Measurements from ENCODE around the gene C1QTNF5. TPM values are rescaled to one million over a fixed set of nuclear protein-coding genes. Genes with fewer than 3 reads are reported as not detected.
A peak's percentile ranks its signal among the peaks of the same experiment; 100 is the strongest.

The C1QTNF5 gene
- total RNA-seq, 1 donor from 2014 or later, result 14.9 TPM

GRCh38 chr11:119318240-119319135, 22.2 kb downstream of the C1QTNF5 start:
- peak; percentile 65 for DNase-seq (ENCODE audit: low spot score)

GRCh38 chr11:119317592-119318239, 23.0 kb downstream of the C1QTNF5 start:
- DNase-seq (ENCODE audit: low spot score), result no peak

- DNase-seq (ENCODE audit: low spot score), result peak; percentile 50
Observed at GRCh38 chr11:119316729-119317591, 23.7 kb downstream of the C1QTNF5 start, which contains the start of gene MCAM. Gene MCAM, minus strand, starts transcription at chr11:119317130. Its CDS starts 29 bp downstream, at chr11:119317101.

- DNase-seq (ENCODE audit: low spot score), result peak; percentile 51
Observed at GRCh38 chr11:119316016-119316728, 24.5 kb downstream of the C1QTNF5 start.

GRCh38 chr11:119315131-119316015, 25.3 kb downstream of the C1QTNF5 start:
- peak; percentile 52 for DNase-seq (ENCODE audit: low spot score)

GRCh38 chr11:119314726-119315125, 26.0 kb downstream of the C1QTNF5 start:
- no peak for DNase-seq (ENCODE audit: low spot score)

- no peak for DNase-seq (ENCODE audit: low spot score)
Observed at GRCh38 chr11:119310682-119311052, 30.0 kb downstream of the C1QTNF5 start.

GRCh38 chr11:119309953-119310681, 30.6 kb downstream of the C1QTNF5 start:
- DNase-seq (ENCODE audit: low spot score), result no peak

GRCh38 chr11:119309411-119309810, 31.3 kb downstream of the C1QTNF5 start:
- DNase-seq (ENCODE audit: low spot score), result no peak

- DNase-seq (ENCODE audit: low spot score), result no peak
Observed at GRCh38 chr11:119307974-119308373, 32.7 kb downstream of the C1QTNF5 start.

GRCh38 chr11:119307219-119307618, 33.5 kb downstream of the C1QTNF5 start:
- DNase-seq (ENCODE audit: low spot score), result no peak

GRCh38 chr11:119306373-119306890, 34.3 kb downstream of the C1QTNF5 start:
- DNase-seq (ENCODE audit: low spot score), result no peak

GRCh38 chr11:119305556-119306372, 34.9 kb downstream of the C1QTNF5 start:
- no peak for DNase-seq (ENCODE audit: low spot score)

- DNase-seq (ENCODE audit: low spot score), result no peak
Observed at GRCh38 chr11:119303227-119303718, 37.4 kb downstream of the C1QTNF5 start.

- no peak for DNase-seq (ENCODE audit: low spot score)
Observed at GRCh38 chr11:119300198-119300964, 40.3 kb downstream of the C1QTNF5 start.

- DNase-seq (ENCODE audit: low spot score), result no peak
Observed at GRCh38 chr11:119299416-119299815, 41.3 kb downstream of the C1QTNF5 start.

- no peak for DNase-seq (ENCODE audit: low spot score)
Observed at GRCh38 chr11:119298726-119299125, 42.0 kb downstream of the C1QTNF5 start.

All from umbilical cord (tissue), 2 donors.